Measurements from ENCODE around the gene SLC29A3.

Gene SLC29A3

GRCh38 chr10:71349406-71349805 lies 30.3 kb downstream of the SLC29A3 start:
- Histone ChIP-seq H3K4me2 (ENCODE audit: low read length) (no peak overlapping the region), H2AFZ (no peak overlapping the region), H3K27ac (no peak overlapping the region), H3K9ac (no peak overlapping the region), H3K27me3 (ENCODE audit: control insufficient read depth, insufficient read depth, low read length) (no peaks in the 10 kb centered on the region), H3K79me2 (no peaks in the 10 kb centered on the region), H3K36me3 (ENCODE audit: control insufficient read depth, insufficient read depth, low read length) (no peaks in the 10 kb centered on the region), H3K4me1 (no peaks in the 10 kb centered on the region), H3K9me3 (ENCODE audit: control insufficient read depth, low read length) (no peaks in the 10 kb centered on the region), H3K4me3 (ENCODE audit: low read depth, low read length) (no peak overlapping the region)
- no peak for TF ChIP-seq CTCF (IDR thresholded peaks at IDR 0.05)

GRCh38 chr10:71351087-71351486 lies 32.0 kb downstream of the SLC29A3 start:
- H3K9me3 ChIP-seq (ENCODE audit: control insufficient read depth, low read length): no peaks in the 10 kb centered on the region
- no peak overlapping the region for H3K27ac ChIP-seq
- no peak for TF ChIP-seq CTCF (IDR thresholded peaks at IDR 0.05)
- no peaks in the 10 kb centered on the region for H3K27me3 ChIP-seq (ENCODE audit: control insufficient read depth, insufficient read depth, low read length)
- no peaks in the 10 kb centered on the region for H3K4me1 ChIP-seq
- no peak overlapping the region for H3K9ac ChIP-seq
- no peaks in the 10 kb centered on the region for H3K79me2 ChIP-seq
- no peaks in the 10 kb centered on the region for H3K36me3 ChIP-seq (ENCODE audit: control insufficient read depth, insufficient read depth, low read length)
- H3K4me2 ChIP-seq (ENCODE audit: low read length): no peak overlapping the region
- no peak overlapping the region for H2AFZ ChIP-seq
- no peak overlapping the region for H3K4me3 ChIP-seq (ENCODE audit: low read depth, low read length)

- TF ChIP-seq CTCF (IDR thresholded peaks at IDR 0.05): no peak
- Histone ChIP-seq H3K27ac (no peak overlapping the region), H3K4me1 (no peaks in the 10 kb centered on the region), H3K9me3 (ENCODE audit: control insufficient read depth, low read length) (no peaks in the 10 kb centered on the region), H3K79me2 (no peaks in the 10 kb centered on the region), H3K27me3 (ENCODE audit: control insufficient read depth, insufficient read depth, low read length) (no peaks in the 10 kb centered on the region), H3K36me3 (ENCODE audit: control insufficient read depth, insufficient read depth, low read length) (no peaks in the 10 kb centered on the region), H3K9ac (no peak overlapping the region), H2AFZ (no peak overlapping the region), H3K4me2 (ENCODE audit: low read length) (no peak overlapping the region), H3K4me3 (ENCODE audit: low read depth, low read length) (no peak overlapping the region)
These were observed 32.7 kb downstream of the SLC29A3 start for GRCh38 chr10:71351628-71352319.

GRCh38 chr10:71353639-71354038 lies 34.6 kb downstream of the SLC29A3 start:
- no peaks in the 10 kb centered on the region for H3K4me1 ChIP-seq
- H3K27me3 ChIP-seq (ENCODE audit: control insufficient read depth, insufficient read depth, low read length): no peaks in the 10 kb centered on the region
- no peak overlapping the region for H3K4me3 ChIP-seq (ENCODE audit: low read depth, low read length)
- H3K79me2 ChIP-seq: no peaks in the 10 kb centered on the region
- H3K4me2 ChIP-seq (ENCODE audit: low read length): no peak overlapping the region
- H2AFZ ChIP-seq: no peak overlapping the region
- no peak for TF ChIP-seq CTCF (IDR thresholded peaks at IDR 0.05)
- no peak overlapping the region for H3K9ac ChIP-seq
- H3K9me3 ChIP-seq (ENCODE audit: control insufficient read depth, low read length): no peaks in the 10 kb centered on the region
- no peaks in the 10 kb centered on the region for H3K36me3 ChIP-seq (ENCODE audit: control insufficient read depth, insufficient read depth, low read length)
- no peak overlapping the region for H3K27ac ChIP-seq

GRCh38 chr10:71354776-71355175 lies 35.7 kb downstream of the SLC29A3 start:
- H3K4me2 ChIP-seq (ENCODE audit: low read length): no peak overlapping the region
- TF ChIP-seq CTCF (IDR thresholded peaks at IDR 0.05): no peak
- H3K9me3 ChIP-seq (ENCODE audit: control insufficient read depth, low read length): no peaks in the 10 kb centered on the region
- H3K36me3 ChIP-seq (ENCODE audit: control insufficient read depth, insufficient read depth, low read length): no peaks in the 10 kb centered on the region
- no peak overlapping the region for H3K4me3 ChIP-seq (ENCODE audit: low read depth, low read length)
- no peaks in the 10 kb centered on the region for H3K27me3 ChIP-seq (ENCODE audit: control insufficient read depth, insufficient read depth, low read length)
- H3K4me1 ChIP-seq: no peaks in the 10 kb centered on the region
- no peak overlapping the region for H3K9ac ChIP-seq
- H3K79me2 ChIP-seq: no peaks in the 10 kb centered on the region
- H2AFZ ChIP-seq: no peak overlapping the region
- H3K27ac ChIP-seq: no peak overlapping the region
